Midbrain (tissue), 1 donor: ENCODE measurements around the gene CKS1B.

Source experiments
- DNase-seq: peaks from one replicate; lab custom pipeline; 2025; lab: John Stamatoyannopoulos, UW

CKS1B gene

DNA sequence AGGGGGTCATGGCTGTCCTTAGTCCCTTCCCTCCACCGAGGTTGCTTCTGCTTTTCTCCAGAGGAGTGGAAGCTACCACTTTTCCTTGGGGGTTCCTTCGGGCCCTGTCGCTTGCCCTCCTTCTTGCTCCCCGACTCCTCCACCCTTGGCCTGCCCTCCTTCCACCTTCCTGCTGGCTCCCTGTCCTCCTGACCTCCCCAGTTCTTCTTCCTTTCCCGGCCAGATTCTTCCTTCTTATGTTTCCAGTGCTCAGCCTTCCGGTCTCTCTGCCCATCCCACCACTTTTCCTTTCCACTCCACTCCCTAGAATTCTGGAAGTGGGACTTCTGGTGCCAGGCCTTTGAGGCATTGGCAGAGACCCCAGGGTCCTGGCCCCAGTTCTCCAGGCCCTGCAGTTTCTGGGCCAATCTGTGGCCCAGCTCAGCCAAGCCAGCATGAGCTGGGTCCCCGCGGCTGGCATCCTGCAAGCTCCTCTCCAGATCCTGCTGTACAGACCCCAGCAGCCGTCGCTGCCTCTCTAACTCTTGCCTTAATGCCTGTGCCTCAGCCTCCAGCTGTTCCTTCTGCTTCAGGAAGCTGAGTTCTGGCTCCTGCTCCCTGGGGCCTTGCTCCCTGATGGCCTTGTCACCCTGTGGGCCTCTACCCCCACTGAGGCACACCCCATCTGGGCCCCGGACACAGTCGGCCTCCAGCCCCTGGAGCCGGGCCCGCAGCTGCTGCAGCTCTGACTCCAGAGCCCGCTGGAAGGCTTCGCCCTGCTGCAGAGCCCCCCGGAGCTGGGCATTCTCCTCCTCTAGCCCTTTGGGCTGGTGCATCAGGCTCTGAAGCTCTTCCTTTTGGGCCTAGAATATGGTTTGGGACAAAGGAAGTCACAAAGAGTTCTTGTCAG lies 28.3 kb upstream of the CKS1B start:
- peak; percentile 44 for DNase-seq

DNA sequence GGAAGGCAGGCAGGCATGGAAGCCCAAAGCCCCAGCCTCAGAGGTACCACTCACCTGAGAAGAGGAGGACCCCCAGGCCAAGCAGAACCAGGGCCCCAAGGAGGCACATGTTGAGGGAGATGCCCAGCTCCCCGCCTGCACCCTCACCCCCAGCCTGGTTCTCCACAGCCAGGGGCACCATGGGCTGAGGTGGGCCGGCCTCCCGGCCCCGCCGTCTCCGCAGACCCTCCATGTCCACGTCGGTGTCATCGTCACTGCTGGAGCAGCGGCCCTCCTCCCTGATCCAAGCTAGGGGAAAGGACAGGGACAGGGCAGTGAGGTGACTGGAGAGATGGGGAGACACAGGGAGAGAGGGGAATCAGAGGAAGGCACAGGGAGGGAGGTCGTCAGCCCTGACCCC lies 26.4 kb upstream of the CKS1B start:
- DNase-seq, result no peak

DNA sequence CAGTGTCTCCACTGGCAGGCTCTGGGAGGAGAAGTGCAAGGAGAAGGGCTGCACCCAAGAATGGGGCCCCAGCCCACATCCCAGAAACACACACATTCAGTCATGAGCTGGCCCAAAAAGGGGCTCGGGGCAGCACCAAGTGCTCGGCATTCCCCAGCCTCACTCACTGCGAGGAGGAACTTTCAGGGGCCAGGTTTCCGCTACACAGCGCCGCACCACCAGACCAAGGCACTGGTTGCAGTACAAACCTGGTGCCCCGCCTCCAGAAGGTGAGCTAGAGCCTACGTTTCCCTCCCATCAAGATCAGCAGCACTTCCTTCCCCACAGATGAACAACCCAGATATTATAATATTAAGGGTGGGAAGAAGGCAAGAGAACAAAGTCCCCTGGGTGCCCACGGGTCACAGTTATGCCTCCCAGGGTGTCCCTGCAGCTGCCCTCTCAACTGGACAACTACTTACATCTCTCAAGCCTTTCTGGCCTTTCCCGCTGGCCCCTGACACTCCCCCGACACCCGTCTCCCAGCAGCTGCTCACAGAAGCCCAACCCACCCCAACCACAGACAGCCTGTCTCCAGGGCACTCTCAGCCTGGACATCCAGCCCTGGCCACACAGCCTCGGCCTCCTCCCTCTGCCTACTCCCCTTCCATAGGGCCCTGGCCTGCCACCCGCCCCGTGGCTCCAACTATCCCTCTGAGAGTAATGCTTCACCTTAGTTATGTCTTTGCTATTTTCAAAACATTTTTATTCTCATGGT lies 22.4 kb upstream of the CKS1B start:
- DNase-seq, result no peak

DNA sequence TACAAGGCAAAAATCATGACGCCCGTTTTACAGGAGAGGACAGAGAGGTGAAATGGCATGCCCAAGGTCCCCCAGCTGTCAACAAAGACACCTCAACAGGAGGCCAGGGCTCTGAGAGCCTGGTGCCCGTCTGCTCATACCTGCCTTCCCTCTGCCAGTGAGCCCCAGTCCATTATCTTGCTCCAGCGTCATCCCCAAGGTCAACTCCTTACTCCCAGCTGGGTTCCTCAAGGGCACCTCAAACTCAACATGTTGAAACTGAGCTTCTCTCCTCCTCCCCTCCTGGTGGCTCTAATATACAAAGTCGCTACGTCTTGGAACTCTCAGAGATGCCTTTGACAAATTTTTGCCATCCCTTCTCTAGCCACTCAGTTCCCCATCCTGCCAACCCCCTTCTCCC lies 21.8 kb upstream of the CKS1B start:
- DNase-seq, result no peak

DNA sequence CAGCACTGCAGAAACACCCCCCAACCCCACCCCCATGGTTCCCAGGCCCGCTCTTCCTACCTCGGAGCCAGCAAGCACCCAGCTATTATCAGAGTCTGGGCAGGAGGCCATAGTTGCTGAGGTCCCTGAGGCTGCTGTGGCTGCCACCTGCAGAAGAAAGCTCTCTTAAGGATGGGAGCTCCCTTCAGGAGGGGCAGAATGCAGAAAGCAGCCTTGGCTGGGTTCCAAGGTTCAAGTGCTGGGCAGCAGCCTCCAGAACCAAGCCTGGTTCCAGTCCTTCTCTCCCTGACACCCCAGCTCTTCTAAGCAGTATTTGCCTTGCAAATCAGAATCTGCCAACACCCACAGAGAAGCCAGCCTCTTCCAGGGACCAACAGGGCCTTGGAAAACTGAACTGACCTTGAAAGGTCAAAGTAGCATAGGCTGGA lies 20.9 kb upstream of the CKS1B start:
- DNase-seq, result peak; percentile 28

DNA sequence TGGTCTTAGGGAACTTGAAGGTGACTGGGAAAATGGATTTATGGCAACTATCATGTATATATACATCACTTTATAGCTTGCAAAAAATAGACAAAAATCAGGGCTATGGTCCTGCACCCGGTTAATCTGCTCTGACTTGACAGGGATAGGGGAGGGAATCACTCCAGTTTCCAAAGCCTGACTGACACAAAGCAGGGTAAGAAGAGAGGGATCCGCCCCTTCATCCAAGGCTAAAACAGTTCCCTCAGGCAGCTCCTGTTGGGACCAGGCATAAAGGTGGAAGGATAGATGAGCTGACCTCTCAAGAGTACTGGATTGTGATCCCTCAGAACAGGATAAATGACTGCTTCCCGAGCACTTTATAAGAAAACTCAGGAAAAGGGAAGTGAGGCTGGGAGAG lies 19.9 kb upstream of the CKS1B start:
- no peak for DNase-seq

DNA sequence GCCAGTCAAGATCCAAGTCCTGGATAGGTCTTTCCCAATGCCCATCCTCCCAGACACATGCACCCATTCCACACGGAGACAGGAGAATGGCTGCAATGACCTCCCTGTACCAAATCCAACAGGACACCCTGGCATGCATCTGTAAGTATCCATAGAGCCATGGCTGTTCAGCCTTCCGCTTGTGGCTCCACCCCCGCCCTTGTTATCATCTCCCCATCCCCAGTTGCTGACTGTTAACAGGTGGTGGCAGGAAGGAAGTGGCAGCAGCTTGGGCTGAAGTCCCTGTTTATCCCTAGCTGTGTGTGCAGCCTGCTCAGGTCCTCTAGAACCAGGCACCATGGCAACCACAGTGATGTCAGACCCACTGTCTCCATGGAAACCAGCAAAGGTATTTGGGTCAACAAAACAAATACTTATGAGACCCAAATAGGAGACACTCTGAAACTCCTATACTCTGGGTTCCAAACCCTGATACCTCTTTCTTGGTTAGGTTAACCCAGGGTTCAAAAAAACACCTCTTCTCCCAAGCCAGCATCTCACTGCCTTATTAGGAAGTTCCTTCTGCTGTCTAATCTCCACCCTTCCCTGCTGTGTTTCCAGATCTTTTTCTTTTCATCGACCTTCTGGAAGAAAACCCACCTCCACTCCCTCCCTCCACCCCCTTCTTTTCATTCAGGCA lies 19.3 kb upstream of the CKS1B start:
- peak; percentile 64 for DNase-seq

DNA sequence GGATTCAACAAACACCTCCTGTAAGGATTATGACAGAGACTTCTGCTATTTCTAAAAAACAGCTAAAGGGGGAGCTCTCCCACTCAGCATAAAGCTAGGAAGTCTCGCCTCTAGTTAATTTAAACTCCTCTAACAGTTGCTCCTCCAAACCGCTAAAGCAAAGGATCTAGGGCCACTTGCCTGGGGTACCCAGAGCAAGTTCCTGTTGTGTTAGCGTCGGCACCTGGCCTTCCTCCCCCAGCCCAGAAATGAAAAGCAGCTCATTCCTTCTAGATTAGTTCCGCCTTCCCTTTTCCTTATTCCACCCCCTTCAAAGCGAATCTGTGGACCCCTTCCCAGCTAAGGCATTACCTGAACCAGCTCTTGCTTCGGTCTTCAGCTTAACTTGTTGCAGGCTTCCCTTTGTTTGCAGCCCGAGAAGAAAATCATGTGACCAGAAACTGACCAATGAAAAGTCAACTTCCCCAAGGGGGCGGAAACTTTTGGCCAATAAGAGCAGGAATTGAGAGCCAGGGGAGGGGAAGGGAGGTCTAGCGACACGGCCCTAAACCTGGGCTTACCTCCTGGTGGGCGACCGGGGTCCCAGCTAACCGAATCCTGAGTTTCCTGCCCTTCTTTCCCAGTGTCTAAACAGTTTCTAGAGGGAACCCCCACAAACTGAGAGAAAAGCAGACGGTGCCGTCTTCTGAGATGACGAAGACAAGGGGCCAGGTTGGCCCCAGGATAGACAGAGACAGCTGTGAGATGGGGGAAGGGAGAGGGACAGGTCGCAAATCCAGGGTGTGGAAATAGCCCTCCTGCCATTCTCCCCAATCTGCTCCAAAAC lies 18.6 kb upstream of the CKS1B start, which contains the start of gene PBXIP1:
PBXIP1 (minus strand) TSS at position 382 of the 826 bp plus-strand sequence. CDS start 2,378 bp downstream, outside the sequence.
- peak; percentile 95 for DNase-seq

DNA sequence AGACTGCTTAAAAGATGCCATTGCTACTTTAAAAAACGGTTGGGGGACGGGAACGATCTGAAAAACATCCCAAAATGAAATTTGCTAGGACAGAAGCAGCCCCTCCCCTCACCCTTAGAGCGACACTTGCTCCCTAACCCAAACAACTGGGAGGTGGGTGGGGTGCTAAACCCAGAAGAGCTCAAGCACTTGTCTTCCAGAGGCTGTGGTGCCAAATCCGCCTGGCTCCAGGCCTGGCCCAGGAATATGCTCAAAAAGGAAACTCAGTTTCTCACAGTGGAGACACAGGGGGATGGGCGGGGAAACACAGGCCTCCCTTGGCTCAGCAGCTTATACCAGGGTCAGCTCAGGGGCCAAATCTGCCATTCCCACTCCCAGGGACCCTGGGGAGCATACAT lies 17.9 kb upstream of the CKS1B start:
- peak; percentile 60 for DNase-seq

DNA sequence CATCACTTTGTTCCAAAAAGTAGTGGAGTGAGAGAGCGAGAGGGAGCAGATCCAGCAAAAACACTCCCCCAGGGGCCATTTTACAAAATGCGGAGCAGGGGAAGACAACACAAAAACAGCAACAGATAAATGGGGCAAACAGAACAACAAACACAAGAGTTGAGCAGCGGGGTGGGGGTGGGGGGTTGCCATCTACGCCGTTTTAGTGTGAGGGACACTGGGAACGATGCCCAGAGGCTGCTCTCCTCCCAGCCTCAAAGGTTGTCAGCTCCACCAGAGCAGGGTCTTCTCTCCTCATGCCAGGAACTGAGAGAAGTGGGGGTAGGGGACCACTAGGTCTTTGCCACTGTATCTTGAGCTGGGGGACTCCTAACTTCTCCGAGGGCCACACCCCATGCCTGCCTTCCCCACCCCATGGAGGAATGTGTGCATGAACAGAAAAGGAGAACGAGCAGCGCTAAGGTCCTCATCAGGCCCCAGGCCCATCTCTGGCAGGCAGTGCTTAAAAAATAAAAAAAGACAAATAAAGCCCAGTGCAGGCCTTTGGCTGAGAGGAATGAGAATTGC lies 17.3 kb upstream of the CKS1B start:
- peak; percentile 25 for DNase-seq

DNA sequence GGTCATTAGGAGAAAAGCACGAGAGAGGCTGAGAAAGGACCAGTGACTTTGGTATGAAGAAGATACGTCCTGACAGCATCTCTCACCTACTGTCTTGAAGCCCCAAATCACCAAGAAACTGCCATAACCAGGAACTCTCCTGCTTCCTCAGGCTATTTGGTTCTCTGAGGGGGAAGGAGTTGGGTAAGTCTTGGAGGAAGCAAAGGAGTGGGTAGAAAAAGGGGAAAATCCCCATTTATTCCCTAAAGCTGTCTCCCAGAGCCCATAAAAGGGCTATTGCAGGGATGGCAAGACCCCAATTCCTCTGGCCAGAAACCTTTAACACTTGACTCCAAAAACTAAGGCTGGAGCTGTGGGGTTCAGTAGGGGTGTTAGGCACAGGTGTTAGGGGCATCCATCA lies 16.4 kb upstream of the CKS1B start:
- no peak for DNase-seq

DNA sequence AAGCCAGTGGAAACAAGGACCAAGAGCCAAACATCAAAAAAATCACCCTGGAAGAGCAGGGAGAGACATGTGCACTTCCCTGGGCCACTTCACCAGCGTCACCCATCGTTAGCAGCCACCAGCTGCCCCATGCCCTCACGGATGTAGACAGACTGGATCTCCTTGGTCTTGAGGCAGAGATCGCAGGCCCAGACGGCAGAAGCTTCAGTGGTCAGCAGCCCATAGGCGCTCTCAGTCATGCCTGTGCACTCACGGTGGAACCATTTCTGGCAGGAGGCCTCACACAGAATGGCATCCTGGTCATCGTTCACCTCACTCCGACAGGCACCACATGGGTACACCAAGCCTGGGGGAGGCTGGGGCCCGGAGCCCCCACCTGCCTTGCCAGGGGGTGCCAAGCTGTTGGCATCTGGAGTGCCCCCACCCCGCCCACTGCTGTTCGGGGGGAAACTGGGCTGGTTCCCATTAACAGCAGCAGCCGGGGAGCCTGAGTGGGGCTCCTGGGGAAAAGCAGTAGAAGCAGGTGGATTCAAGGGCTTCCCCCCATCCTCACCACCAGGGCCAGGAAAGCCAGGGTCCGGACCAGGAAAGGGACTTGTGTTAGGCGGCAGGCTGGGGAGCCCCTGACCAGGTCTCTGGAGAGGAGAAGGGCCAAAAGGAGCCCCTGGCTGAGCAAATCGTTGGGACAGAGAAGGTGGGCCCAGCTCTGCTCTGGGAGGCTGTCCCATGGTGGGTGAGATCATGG lies 15.6 kb upstream of the CKS1B start:
- DNase-seq, result no peak

DNA sequence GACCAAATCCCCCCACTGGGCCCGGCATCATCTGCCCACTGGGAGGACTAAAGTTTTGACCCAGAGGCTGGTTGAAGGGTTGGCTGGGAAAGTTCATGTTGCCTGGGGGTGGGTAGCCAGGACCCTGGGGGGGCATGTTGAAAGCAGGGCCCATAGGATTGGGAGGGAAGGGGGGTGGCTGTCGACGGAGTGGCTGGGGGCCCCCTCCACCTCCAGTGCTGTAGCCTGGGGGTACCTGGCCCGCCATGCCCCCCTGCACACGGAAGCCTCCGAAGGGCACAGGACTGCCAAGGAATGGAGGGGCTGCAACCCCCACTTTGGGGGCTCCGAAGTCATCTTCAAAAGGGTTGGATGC lies 15.1 kb upstream of the CKS1B start:
- no peak for DNase-seq

DNA sequence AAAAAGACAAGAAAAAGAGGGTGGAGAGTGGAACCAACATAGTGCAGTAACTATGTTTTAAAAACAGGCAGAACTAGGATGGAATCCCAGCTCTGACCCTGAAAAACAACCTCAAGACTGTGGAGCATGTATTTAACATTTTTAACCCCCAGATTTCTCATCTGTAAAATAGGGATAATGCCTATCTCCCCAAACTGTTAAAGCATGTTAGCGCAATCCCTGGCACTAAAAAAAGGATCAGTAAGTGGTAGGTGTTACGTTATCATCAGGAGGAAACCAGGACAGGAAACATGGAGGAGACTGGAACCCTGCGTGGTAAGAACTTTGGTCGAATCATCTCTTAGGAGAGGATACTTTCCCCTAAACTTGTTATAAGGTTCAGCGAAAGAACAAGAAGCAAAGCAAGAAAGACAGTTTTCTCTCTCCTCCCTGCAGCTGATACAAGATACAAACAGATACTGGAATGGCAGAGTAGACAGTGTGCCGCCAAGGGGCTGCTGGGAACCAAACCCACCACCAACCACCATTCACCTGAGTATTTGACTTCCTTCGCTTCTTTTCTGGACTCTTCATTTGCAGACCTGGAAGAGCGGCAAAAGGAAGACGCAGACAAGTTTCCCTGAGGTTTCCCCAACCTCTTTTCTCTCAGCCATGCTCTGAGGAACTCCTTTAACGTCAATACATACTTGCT lies 13.9 kb upstream of the CKS1B start:
- DNase-seq, result no peak

DNA sequence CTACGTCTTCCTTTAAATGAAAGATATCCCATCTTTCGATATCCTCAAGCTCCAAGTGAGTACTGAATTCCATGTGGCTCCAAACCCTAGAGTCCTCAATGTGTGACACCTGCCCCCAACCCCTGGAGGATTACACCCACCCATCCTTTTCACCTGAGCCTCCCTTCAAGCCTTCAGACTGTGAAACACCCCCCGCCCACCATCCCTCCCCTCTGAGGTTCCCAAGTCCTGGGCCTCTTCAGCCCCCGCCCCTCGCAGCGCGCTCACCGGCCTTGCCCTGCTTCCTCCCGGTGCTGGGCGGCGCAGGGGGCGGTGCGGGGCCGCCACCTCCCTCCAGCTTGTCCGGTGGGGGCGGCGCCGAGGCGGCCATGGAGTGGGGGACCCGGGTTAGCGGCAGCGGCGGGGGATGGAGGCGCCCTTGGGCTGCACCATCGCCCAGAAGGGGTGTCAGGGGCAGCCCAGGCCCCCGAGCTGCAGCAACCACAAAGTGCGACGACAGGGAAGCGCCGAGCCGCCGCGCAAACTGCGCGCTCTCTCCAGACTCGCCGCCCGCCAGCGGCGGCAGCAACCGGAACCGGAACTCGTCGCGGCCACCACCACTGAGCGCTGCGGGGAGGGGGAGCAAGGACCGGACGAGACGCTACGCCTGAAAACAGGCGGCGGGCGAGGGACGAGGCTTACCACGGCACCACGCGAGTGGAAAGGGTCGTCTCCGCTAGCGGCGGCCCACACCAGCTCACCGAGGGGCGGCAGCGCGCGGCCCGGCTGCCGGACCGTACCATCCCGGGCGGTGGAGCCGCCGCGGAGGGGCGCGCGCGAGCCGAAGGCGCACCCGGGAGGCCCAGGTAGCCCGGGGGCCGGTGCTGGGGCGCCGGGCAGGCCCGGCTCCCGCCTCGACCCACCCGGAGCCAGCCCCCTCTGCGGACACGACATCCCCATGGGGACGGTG lies 13.0 kb upstream of the CKS1B start, which contains the start of gene PYGO2:
PYGO2 (minus strand) TSS at position 576 of the 949 bp plus-strand sequence; CDS start at position 370, 206 bp downstream.
- peak; percentile 83 for DNase-seq

DNA sequence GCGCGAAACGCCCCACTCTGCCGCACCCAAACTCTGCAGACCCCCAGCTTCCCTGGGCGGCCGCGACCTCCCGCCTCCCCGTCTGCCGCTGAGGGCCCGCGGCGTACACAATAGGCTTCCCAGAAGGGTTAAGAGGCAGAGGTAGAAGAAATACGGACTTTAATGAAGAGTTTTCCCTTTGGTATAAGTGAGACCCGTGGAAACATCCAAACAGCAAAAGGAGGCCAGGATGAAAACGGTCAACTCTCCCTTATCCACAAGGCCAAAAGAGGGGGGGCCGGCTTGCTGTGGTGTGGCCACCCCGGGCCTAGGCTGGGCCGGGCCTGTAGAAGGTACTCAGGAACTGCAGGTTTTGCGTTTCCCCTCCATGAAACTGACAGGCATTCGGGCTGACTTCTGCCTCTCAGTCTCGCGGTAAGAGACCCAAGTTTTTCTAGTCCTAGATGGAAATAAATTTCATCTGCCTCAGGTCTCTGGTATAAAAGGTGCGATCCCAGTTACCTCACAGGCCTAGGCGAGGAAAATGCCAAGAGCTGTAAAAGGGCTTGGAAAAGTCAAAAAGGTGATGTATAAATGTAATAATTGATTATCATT lies 12.2 kb upstream of the CKS1B start:
- DNase-seq, result peak; percentile 28

DNA sequence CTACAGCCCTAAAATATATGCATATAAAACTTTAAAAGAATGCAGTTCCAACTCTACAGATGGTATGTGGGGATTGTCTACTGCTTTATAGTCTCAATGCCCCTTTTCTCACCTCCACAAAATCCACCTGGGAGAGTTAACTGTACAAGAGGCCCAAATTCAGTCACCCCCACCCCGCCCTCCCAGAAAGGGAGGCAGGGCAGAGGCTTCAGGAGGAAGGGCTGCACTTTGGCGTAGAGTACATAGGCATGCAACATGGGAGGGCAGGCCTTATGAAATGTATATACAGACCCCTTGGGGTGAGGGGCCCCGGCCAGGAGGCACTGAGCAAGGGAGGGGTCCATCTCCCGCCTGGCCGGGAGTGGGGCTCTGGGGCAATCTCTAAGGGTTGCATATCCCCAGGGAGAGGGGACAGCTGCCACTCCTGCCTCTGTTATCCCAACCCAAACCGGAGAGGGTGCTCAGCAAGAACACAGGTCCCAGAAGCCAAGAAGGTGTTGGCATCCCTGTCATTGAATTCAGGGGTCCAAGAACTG lies 11.6 kb upstream of the CKS1B start:
- DNase-seq, result no peak

DNA sequence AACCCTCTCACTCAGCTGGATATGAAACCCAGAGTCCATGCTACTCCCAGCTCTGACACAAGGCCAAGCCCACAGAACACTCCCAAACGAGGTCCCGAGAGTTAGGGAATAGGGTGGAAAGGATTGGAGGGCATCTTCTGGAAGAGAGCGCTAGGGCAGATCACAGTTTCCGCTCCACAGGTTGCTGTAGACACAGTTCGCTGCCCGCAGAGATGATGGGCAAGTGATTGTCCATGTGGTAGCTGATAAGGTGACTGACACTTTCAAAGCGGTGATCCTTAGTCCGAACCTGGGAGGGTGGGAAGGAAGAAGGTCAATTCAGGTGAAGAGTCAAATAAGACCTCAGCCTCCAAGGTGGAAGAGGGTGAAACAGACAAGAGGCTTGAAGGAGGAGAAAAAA lies 10.8 kb upstream of the CKS1B start:
- DNase-seq, result no peak
